A549 (cell line): ENCODE measurements around the gene ZC3H7A. TPM values are rescaled to one million over a fixed set of nuclear protein-coding genes. Genes with fewer than 3 reads are reported as not detected.
A peak's percentile ranks its signal among the peaks of the same experiment; 100 is the strongest.

Experiments used
- ATAC-seq, 2 experiments: fragments of 200-7000 bp in 1 of 2; fragments of >200 bp in 1 of 2; cut with Nextera tagmentation in 1 of 2; cut with Tn5 transposase in 1 of 2; 3 replicates each; pipeline versions ENCODE4 v1.8.0 to v1.9.1; 2018 to 2020; ENCODE audit warnings: mild to moderate bottlenecking in 1 of 2, moderate library complexity in 1 of 2
- CTCF ChIA-PET: fragments of 300-600 bp; sonication (Branson Sonifier 250); formaldehyde crosslinking; extraction: SDS; loops from one replicate; lab custom pipeline; 2021; ENCODE audit warnings: antibody characterized with exemption, inconsistent platforms; lab: Yijun Ruan, JAX
- POLR2A ChIA-PET: fragments of 350-600 bp; formaldehyde crosslinking; extraction: SDS; loops from one replicate; lab custom pipeline; 2021; ENCODE audit warnings: antibody characterized with exemption, inconsistent platforms; lab: Yijun Ruan, JAX
- DNase-seq, 2 experiments: peaks; one replicate each; pipeline versions ENCODE4 v3.0.0 to v3.0.0-alpha.2; 2011 to 2016; ENCODE audit warnings: low read depth in 1 of 2, low spot score in 1 of 2
- FAIRE-seq: peaks from 2 replicates; lab custom pipeline; 2011; peaks lifted over from hg19 to GRCh38; lab: Jason Lieb, UNC
- H3K27ac ChIP-seq, 2 experiments: fragments of >200 bp; sonication (Bioruptor Twin); formaldehyde crosslinking; 3 replicates each; pipeline ENCODE4 v1.5.1; 2016 to 2017
- H3K4me1 ChIP-seq: fragments of >200 bp; sonication (Bioruptor Twin); formaldehyde crosslinking; 3 replicates; pipeline ENCODE4 v1.6.1; 2016
- H3K4me2 ChIP-seq: fragments of >200 bp; sonication (Bioruptor Twin); formaldehyde crosslinking; 3 replicates; pipeline ENCODE4 v1.6.1; 2016
- H3K4me3 ChIP-seq: fragments of >200 bp; sonication (Bioruptor Twin); formaldehyde crosslinking; 3 replicates; pipeline ENCODE4 v1.5.1; 2016
- H3K9me3 ChIP-seq: fragments of >200 bp; sonication (Bioruptor Twin); formaldehyde crosslinking; 3 replicates; pipeline ENCODE4 v1.6.1; 2016
- CEBPB ChIP-seq, 2 experiments: fragments of >200 bp in 1 of 2; sonication (Bioruptor Twin) in 1 of 2; formaldehyde crosslinking in 1 of 2; IDR thresholded peaks; 2 replicates each; pipeline ENCODE4 v1.6.1; 2012 to 2016
- E2F6 ChIP-seq: IDR thresholded peaks from 2 replicates; pipeline ENCODE4 v1.6.1; 2012; ENCODE audit warnings: low read depth, borderline replicate concordance
- EHMT2 ChIP-seq: fragments of 200-600 bp; sonication (generic); IDR thresholded peaks from 2 replicates; pipeline ENCODE4 v1.6.1; 2016; ENCODE audit warnings: antibody characterized with exemption, low read depth, mild to moderate bottlenecking, moderate library complexity
- FOSB ChIP-seq: fragments of 250-450 bp; sonication (Bioruptor Pico); IDR thresholded peaks from 2 replicates; pipeline ENCODE4 v1.5.0; 2020; ENCODE audit warnings: mild to moderate bottlenecking, moderate library complexity
- FOSL2 ChIP-seq, 2 experiments: fragments of 450-650 bp in 1 of 2; fragments of >200 bp in 1 of 2; sonication (Bioruptor Twin) in 1 of 2; formaldehyde crosslinking; IDR thresholded peaks; 2 replicates each; pipeline versions ENCODE4 v1.5.0 to v1.6.1; 2016 to 2020; ENCODE audit warnings: mild to moderate bottlenecking in 1 of 2, moderate library complexity in 1 of 2
- FOXS1 ChIP-seq: fragments of 250-450 bp; sonication (Bioruptor Pico); IDR thresholded peaks from 2 replicates; pipeline ENCODE4 v1.5.0; 2020; ENCODE audit warnings: mild to moderate bottlenecking, moderate library complexity
- GATA3 ChIP-seq: IDR thresholded peaks from 2 replicates; pipeline ENCODE4 v1.6.1; 2012; ENCODE audit warnings: borderline replicate concordance
- HES2 ChIP-seq: fragments of >200 bp; sonication (Bioruptor Twin); formaldehyde crosslinking; IDR thresholded peaks from 2 replicates; pipeline ENCODE4 v1.6.1; 2016
- HEYL ChIP-seq: fragments of 250-450 bp; sonication (Bioruptor Pico); IDR thresholded peaks from 2 replicates; pipeline ENCODE4 v1.8.0; 2021; ENCODE audit warnings: mild to moderate bottlenecking, moderate library complexity
- HOXB13 ChIP-seq: fragments of 250-450 bp; sonication (Bioruptor Pico); IDR thresholded peaks from 2 replicates; pipeline ENCODE4 v1.5.0; 2020; ENCODE audit warnings: low read depth, mild to moderate bottlenecking, moderate library complexity
- KDM5A ChIP-seq: fragments of 200-600 bp; sonication (generic); IDR thresholded peaks from 2 replicates; pipeline ENCODE4 v1.6.1; 2016; ENCODE audit warnings: antibody characterized with exemption, mild to moderate bottlenecking
- MAX ChIP-seq: IDR thresholded peaks from 2 replicates; pipeline ENCODE4 v1.6.1; 2012
- NFE2L2 ChIP-seq: fragments of 150-350 bp; conservative IDR thresholded peaks from 2 replicates; pipeline ENCODE4 v1.6.1; 2014; ENCODE audit warnings: low read length
- NR3C1 ChIP-seq: fragments of >200 bp; sonication (Bioruptor Twin); formaldehyde crosslinking; IDR thresholded peaks from 3 replicates; pipeline ENCODE4 v1.6.1; 2017
- POLR2A ChIP-seq: IDR thresholded peaks from 2 replicates; pipeline ENCODE4 v1.6.1; 2012; ENCODE audit warnings: mild to moderate bottlenecking, low read length
- POLR2AphosphoS2 ChIP-seq: conservative IDR thresholded peaks from 2 replicates; pipeline ENCODE4 v1.6.1; 2012; ENCODE audit warnings: low read length, improper control_type of control experiment, inconsistent platforms
- RARB ChIP-seq: fragments of 250-450 bp; sonication (Bioruptor Pico); IDR thresholded peaks from 2 replicates; pipeline ENCODE4 v1.8.0; 2021; ENCODE audit warnings: mild to moderate bottlenecking, moderate library complexity
- RCOR1 ChIP-seq: fragments of 150-350 bp; IDR thresholded peaks from 2 replicates; pipeline ENCODE4 v1.6.1; 2014; ENCODE audit warnings: antibody characterized with exemption, low read length, low read depth
- RNF2 ChIP-seq: fragments of 200-600 bp; sonication (generic); IDR thresholded peaks from 2 replicates; pipeline ENCODE4 v1.6.1; 2016; ENCODE audit warnings: low read depth, mild to moderate bottlenecking, antibody characterized with exemption, moderate library complexity, borderline replicate concordance
- ZSCAN20 ChIP-seq: fragments of 250-450 bp; sonication (Bioruptor Pico); IDR thresholded peaks from 2 replicates; pipeline ENCODE4 v1.8.0; 2022; ENCODE audit warnings: mild to moderate bottlenecking, moderate library complexity
- WGBS: methylation state at CpG from one replicate; pipeline ENCODE4 v1.1.6; 2017; ENCODE audit errors: missing lambda C conversion rate; 5-methylcytosine and 5-hydroxymethylcytosine counted together
- polyA plus RNA-seq, 4 experiments: library from polyadenylated mRNA; depleted of rRNA in 3 of 4; stranded (reverse); fragments of >200 nt; fragmentation: RNase III in 1 of 4; extraction: RNeasy Plus Mini Kit Qiagen cat#74134 plus additional on column Dnase treatment in 1 of 4; gene quantifications; 2 replicates in 3 of 4; 3 replicates in 1 of 4; pipeline ENCODE4 v1.2.3, GENCODE V29; 2011 to 2017
- TF ChIP-seq, protein P1 (sequence below): fragments of 250-450 bp; sonication (Bioruptor Pico); IDR thresholded peaks from 2 replicates; pipeline ENCODE4 v1.5.0; 2021; ENCODE audit warnings: mild to moderate bottlenecking, moderate library complexity, borderline replicate concordance
- TF ChIP-seq, protein P2 (sequence below): fragments of >200 bp; sonication (Bioruptor Twin); formaldehyde crosslinking; IDR thresholded peaks from 3 replicates; pipeline ENCODE4 v1.6.1; 2016
- TF ChIP-seq, protein P3 (sequence below): fragments of 200-600 bp; sonication (generic); IDR thresholded peaks from 2 replicates; pipeline ENCODE4 v1.6.1; 2016; ENCODE audit warnings: antibody characterized with exemption, mild to moderate bottlenecking, moderate library complexity

Gene ZC3H7A
- polyA plus RNA-seq, 2 of the 4 experiments (the other 2 are of a cell fraction): 33.8 to 41.5 TPM

- WGBS: 87% methylated on average over 5 of the region's 5 CpGs
- peaks cover 7% of the 10 kb centered on the region; the same call in 2 of the 3 replicates for H3K4me1 ChIP-seq
- no peak for DNase-seq
- no peak for FAIRE-seq
- TF ChIP-seq E2F6 (no peak), NFE2L2 (no peak), POLR2AphosphoS2 (no peak), FOSL2 (IDR thresholded peaks at IDR 0.05) (no peak), FOSL2 (CRISPR knock-in tag; IDR thresholded peaks at IDR 0.05) (no peak), RARB (no peak), HOXB13 (CRISPR knock-in tag) (no peak), NR3C1 (no peak), KDM5A (no peak), FOXS1 (CRISPR knock-in tag) (no peak), HES2 (no peak), MAX (no peak), ZSCAN20 (CRISPR knock-in tag) (no peak)
- TF ChIP-seq, protein P1, sequence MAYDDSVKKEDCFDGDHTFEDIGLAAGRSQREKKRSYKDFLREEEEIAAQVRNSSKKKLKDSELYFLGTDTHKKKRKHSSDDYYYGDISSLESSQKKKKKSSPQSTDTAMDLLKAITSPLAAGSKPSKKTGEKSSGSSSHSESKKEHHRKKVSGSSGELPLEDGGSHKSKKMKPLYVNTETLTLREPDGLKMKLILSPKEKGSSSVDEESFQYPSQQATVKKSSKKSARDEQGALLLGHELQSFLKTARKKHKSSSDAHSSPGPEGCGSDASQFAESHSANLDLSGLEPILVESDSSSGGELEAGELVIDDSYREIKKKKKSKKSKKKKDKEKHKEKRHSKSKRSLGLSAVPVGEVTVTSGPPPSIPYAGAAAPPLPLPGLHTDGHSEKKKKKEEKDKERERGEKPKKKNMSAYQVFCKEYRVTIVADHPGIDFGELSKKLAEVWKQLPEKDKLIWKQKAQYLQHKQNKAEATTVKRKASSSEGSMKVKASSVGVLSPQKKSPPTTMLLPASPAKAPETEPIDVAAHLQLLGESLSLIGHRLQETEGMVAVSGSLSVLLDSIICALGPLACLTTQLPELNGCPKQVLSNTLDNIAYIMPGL (CRISPR knock-in tag): no peak
- ChIA-PET POLR2A (interaction anchor here (1.1 kb wide), 1 partner anchor 47 kb away, joined by 3 read pairs; the partner anchor contains the start of gene ZC3H7A), CTCF (interaction anchor here (1.1 kb wide), 1 partner anchor 10 kb away, joined by 3 read pairs; no protein-coding TSS in a partner anchor)
- 0 out of 6 replicates have a peak, but pooled peaks of 1 of the 2 experiments have one; percentile 18 for ATAC-seq
- no peaks in the 10 kb centered on the region for H3K9me3 ChIP-seq
- H3K4me3 ChIP-seq: no peak overlapping the region
- no peak overlapping the region for H3K4me2 ChIP-seq
- H3K27ac ChIP-seq: no peak overlapping the region
These were observed 46.8 kb upstream of the ZC3H7A start for GRCh38 chr16:11843861-11844260.

DNA sequence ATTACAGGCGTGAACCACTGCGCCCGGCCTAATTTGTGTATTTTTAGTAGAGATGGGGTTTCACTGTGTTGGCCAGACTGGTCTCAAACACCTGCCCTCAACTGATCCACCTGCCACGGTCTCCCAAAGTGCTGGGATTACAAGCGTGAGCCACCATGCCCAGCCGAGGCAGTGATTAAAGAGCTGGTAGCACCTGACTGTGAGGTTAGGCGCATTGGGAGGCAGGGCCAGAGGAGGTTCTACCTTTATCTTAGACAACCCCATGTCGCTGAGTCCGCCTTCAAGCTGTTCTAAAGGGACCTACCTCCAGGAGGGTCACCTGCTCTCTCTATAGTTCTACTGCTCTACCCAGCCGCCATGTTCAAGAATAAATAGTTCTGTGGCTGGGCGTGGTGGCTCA is 46.1 kb upstream of the ZC3H7A start:
- H3K4me1 ChIP-seq: no peaks in the 10 kb centered on the region; the same call in 2 of the 3 replicates
- FAIRE-seq (no peak), ATAC-seq (no peak; a peak in 1 of 6 replicates), DNase-seq (no peak)
- H3K4me2 ChIP-seq: no peak overlapping the region
- no peak for TF ChIP-seq CEBPB (IDR thresholded peaks at IDR 0.05)
- TF ChIP-seq MAX: no peak
- no peak for TF ChIP-seq GATA3
- TF ChIP-seq, protein P2, sequence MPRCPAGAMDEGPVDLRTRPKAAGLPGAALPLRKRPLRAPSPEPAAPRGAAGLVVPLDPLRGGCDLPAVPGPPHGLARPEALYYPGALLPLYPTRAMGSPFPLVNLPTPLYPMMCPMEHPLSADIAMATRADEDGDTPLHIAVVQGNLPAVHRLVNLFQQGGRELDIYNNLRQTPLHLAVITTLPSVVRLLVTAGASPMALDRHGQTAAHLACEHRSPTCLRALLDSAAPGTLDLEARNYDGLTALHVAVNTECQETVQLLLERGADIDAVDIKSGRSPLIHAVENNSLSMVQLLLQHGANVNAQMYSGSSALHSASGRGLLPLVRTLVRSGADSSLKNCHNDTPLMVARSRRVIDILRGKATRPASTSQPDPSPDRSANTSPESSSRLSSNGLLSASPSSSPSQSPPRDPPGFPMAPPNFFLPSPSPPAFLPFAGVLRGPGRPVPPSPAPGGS: no peak
- no peak for TF ChIP-seq RCOR1
- TF ChIP-seq ZSCAN20 (CRISPR knock-in tag): no peak
- TF ChIP-seq FOSB (CRISPR knock-in tag): no peak
- TF ChIP-seq E2F6: no peak
- TF ChIP-seq, protein P3, sequence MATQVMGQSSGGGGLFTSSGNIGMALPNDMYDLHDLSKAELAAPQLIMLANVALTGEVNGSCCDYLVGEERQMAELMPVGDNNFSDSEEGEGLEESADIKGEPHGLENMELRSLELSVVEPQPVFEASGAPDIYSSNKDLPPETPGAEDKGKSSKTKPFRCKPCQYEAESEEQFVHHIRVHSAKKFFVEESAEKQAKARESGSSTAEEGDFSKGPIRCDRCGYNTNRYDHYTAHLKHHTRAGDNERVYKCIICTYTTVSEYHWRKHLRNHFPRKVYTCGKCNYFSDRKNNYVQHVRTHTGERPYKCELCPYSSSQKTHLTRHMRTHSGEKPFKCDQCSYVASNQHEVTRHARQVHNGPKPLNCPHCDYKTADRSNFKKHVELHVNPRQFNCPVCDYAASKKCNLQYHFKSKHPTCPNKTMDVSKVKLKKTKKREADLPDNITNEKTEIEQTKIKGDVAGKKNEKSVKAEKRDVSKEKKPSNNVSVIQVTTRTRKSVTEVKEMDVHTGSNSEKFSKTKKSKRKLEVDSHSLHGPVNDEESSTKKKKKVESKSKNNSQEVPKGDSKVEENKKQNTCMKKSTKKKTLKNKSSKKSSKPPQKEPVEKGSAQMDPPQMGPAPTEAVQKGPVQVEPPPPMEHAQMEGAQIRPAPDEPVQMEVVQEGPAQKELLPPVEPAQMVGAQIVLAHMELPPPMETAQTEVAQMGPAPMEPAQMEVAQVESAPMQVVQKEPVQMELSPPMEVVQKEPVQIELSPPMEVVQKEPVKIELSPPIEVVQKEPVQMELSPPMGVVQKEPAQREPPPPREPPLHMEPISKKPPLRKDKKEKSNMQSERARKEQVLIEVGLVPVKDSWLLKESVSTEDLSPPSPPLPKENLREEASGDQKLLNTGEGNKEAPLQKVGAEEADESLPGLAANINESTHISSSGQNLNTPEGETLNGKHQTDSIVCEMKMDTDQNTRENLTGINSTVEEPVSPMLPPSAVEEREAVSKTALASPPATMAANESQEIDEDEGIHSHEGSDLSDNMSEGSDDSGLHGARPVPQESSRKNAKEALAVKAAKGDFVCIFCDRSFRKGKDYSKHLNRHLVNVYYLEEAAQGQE: no peak
- TF ChIP-seq RNF2: no peak
- no peak for TF ChIP-seq FOSL2 (IDR thresholded peaks at IDR 0.05)
- TF ChIP-seq FOSL2 (CRISPR knock-in tag; IDR thresholded peaks at IDR 0.05): no peak
- no peak for TF ChIP-seq POLR2A
- no peak for TF ChIP-seq EHMT2
- TF ChIP-seq NR3C1: no peak
- TF ChIP-seq RARB: no peak
- TF ChIP-seq HEYL (CRISPR knock-in tag): no peak
- 96% methylated on average over 11 of the region's 11 CpGs for WGBS
- ChIA-PET POLR2A (interaction anchor here (0.9 to 1.1 kb wide), 2 partner anchors 47 to 1148 kb away, joined by 3 to 5 read pairs; partner anchors contain the start of gene ZC3H7A), CTCF (interaction anchor here (1.1 kb wide), 1 partner anchor 11 kb away, joined by 3 read pairs; no protein-coding TSS in a partner anchor)
- H3K4me3 ChIP-seq: no peak overlapping the region
- no peaks in the 10 kb centered on the region for H3K9me3 ChIP-seq
- no peak overlapping the region for H3K27ac ChIP-seq
